Astrocyte of the spinal cord (primary cell): ENCODE measurements around the gene VWA5B1.

Experiments used
- DNase-seq: peaks from one replicate; pipeline ENCODE4 v3.0.0; 2011; ENCODE audit warnings: low read depth, low spot score
- H3K4me3 ChIP-seq: 2 replicates; pipeline ENCODE4 v1.5.1; 2011; ENCODE audit warnings: low read depth, mild to moderate bottlenecking, low read length, moderate library complexity
- CTCF ChIP-seq: IDR thresholded peaks from 2 replicates; pipeline ENCODE4 v1.5.1; 2012; ENCODE audit warnings: low read depth, mild to moderate bottlenecking, low read length, inconsistent platforms
- in situ Hi-C: cut with HindIII; loops from 2 replicates; pipeline ENCODE4 v1.10.0; 2017; ENCODE audit warnings: low sequenced_read_pairs

The VWA5B1 gene

GRCh38 chr1:20373764-20374163 is 83.1 kb downstream of the VWA5B1 start:
- in situ Hi-C loops = no loop called here
- no peak for TF ChIP-seq CTCF
- no peak for DNase-seq
- no peak overlapping the region for H3K4me3 ChIP-seq

- H3K4me3 ChIP-seq = no peak overlapping the region
- no peak for TF ChIP-seq CTCF
- peak; percentile 31 for DNase-seq
- in situ Hi-C loops = no loop called here
Observed at GRCh38 chr1:20375563-20375962, 84.9 kb downstream of the VWA5B1 start.

- no peak for DNase-seq
- H3K4me3 ChIP-seq = no peak overlapping the region
- no peak for TF ChIP-seq CTCF
- in situ Hi-C loops = no loop called here
Observed at GRCh38 chr1:20376171-20376570, 85.5 kb downstream of the VWA5B1 start.

GRCh38 chr1:20376880-20377494 is 86.3 kb downstream of the VWA5B1 start:
- peak; percentile 33 for DNase-seq
- in situ Hi-C loops = no loop called here
- no peak overlapping the region for H3K4me3 ChIP-seq
- peak; percentile 88 for TF ChIP-seq CTCF

GRCh38 chr1:20377516-20378270 is 87.0 kb downstream of the VWA5B1 start:
- H3K4me3 ChIP-seq = no peak overlapping the region
- no peak for TF ChIP-seq CTCF
- no peak for DNase-seq
- in situ Hi-C loops = no loop called here

- no peak for DNase-seq
- in situ Hi-C loops = no loop called here
- H3K4me3 ChIP-seq = no peak overlapping the region
- TF ChIP-seq CTCF = no peak
Observed at GRCh38 chr1:20379075-20379474, 88.4 kb downstream of the VWA5B1 start.
